Esophagus squamous epithelium (tissue), 4 donors: ENCODE results near the gene CNTNAP2.

ENCODE experiments used
- POLR2A ChIP-seq, 4 donors: fragments of 450-650 bp; IDR thresholded peaks; one replicate each; pipeline ENCODE4 v1.6.1; 2017; ENCODE audit warnings: antibody characterized with exemption in 4 of 4, mild to moderate bottlenecking in 4 of 4, moderate library complexity in 3 of 4
- TF ChIP-seq, protein P1 (sequence below), 6 experiments: fragments of 450-650 bp in 4 of 6; fragments of 200-600 bp in 2 of 6; sonication (generic) in 2 of 6; IDR thresholded peaks; one replicate each; pipeline ENCODE4 v1.5.1; 2016 to 2019; ENCODE audit warnings: antibody characterized with exemption in 6 of 6, mild to moderate bottlenecking in 4 of 6, moderate library complexity in 4 of 6

DNA sequence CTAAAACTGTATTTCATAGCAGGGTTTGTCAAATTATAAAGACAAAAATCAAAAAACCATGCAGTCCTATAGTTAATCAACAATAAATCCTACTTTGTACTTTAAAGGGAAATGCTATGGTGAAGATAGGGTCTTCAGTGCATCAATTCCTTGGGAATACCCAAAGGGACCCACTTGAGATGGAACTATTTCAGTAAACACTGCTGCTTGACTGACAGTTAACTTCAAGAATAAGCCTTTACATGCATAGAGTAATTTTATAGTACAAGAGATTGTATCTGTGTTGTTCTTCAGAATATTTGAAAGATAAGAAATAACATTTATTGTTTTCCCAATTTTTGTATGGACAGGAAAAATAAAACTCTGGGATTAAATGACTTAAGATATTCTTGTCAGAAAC, 1179.6 kb downstream of the CNTNAP2 start:
- TF ChIP-seq, protein P1, sequence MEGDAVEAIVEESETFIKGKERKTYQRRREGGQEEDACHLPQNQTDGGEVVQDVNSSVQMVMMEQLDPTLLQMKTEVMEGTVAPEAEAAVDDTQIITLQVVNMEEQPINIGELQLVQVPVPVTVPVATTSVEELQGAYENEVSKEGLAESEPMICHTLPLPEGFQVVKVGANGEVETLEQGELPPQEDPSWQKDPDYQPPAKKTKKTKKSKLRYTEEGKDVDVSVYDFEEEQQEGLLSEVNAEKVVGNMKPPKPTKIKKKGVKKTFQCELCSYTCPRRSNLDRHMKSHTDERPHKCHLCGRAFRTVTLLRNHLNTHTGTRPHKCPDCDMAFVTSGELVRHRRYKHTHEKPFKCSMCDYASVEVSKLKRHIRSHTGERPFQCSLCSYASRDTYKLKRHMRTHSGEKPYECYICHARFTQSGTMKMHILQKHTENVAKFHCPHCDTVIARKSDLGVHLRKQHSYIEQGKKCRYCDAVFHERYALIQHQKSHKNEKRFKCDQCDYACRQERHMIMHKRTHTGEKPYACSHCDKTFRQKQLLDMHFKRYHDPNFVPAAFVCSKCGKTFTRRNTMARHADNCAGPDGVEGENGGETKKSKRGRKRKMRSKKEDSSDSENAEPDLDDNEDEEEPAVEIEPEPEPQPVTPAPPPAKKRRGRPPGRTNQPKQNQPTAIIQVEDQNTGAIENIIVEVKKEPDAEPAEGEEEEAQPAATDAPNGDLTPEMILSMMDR (IDR thresholded peaks at IDR 0.05), result no peak
- TF ChIP-seq POLR2A (IDR thresholded peaks at IDR 0.05), result no peak
